Heart left ventricle (tissue), 13 donors: Measurements from ENCODE around the gene PDIA6.
"Not testable (repeated sequence)": the region's sequence is repeated elsewhere in the genome, so short reads cannot be mapped to it uniquely, and the experiment has no call there.

Experiments used
- CTCF ChIP-seq, 12 donors: fragments of 200-600 bp; sonication (generic) in 4 of 12; IDR thresholded peaks; one replicate each; pipeline versions ENCODE4 v1.5.0 to v1.8.0; 2018 to 2022; ENCODE audit warnings: antibody characterized with exemption in 12 of 12, mild to moderate bottlenecking in 5 of 12
- POLR2A ChIP-seq, 2 donors: fragments of 450-650 bp; IDR thresholded peaks; one replicate each; pipeline ENCODE4 v1.6.1; 2017; ENCODE audit warnings: antibody characterized with exemption in 2 of 2, mild to moderate bottlenecking in 2 of 2, moderate library complexity in 2 of 2
- donor health status: ischemic (EF 13 %, LVEDD 7.1; RV severe dilation, severe dysfunction).
- donor health status: DM: no; HTN: yes; CAD: no.
- donor health status: DM: no; HTN: no; CAD: no.
- donor health status: ischemic (EF 25% LVEDD 6.9; RV normal size, moderate dysfunction).
- donor health status: ischemic (EF 25% LVEDD 5.7; RV mildly dilated, moderate dysfunction).
- donor health status: ischemic (EF 35%, LVEDD 5.7; RV mildly dilated, moderate dysfunction).
- donor health status: nonischemic (EF 11% LVEDD 7.7; RV severe dilation, severe dysfunction).
- donor health status: DM: yes; HTN: yes; CAD: no.
- donor health status: PGD.
- donor health status: ischemic (EF 29% LVEDD 5.4; RV normal size, mild dysfunction).
- donor health status: nonischemic (EF 23%, LVEDD 6.1; RV moderate dilation, normal function).

GRCh38 chr2:10805990-10806389 is 6.6 kb downstream of the PDIA6 start:
- not testable (repeated sequence) for TF ChIP-seq CTCF, POLR2A (IDR thresholded peaks at IDR 0.05)
